Lung (tissue), 12 donors: ENCODE measurements around the gene TFDP2. TPM values are rescaled to one million over a fixed set of nuclear protein-coding genes. Genes with fewer than 3 reads are reported as not detected.

Source experiments
- ATAC-seq: fragments of 200-7000 bp; cut with Tn5 transposase; one replicate; pipeline ENCODE4 v1.9.1; 2020; ENCODE audit warnings: moderate number of reproducible peaks; ENCODE audit not compliant: insufficient read depth, low FRiP score
- DNase-seq, 3 donors: peaks; one replicate each; pipeline ENCODE4 v3.0.0-alpha.2; 2013 to 2017
- H3K27ac ChIP-seq, 2 donors: one replicate each; pipeline ENCODE4 v1.5.1; 2013; ENCODE audit warnings: mild to moderate bottlenecking in 2 of 2, moderate library complexity in 2 of 2, control low read depth in 1 of 2, inconsistent platforms in 1 of 2, low read depth in 1 of 2, low read length in 1 of 2
- H3K27me3 ChIP-seq, 3 donors: one replicate each; pipeline ENCODE4 v1.5.1; 2013; ENCODE audit warnings: low read length in 2 of 3; ENCODE audit not compliant: control insufficient read depth in 3 of 3, insufficient read depth in 3 of 3
- H3K36me3 ChIP-seq, 4 donors: one replicate each; pipeline ENCODE4 v1.5.1; 2013; ENCODE audit warnings: low read length in 4 of 4, mild to moderate bottlenecking in 1 of 4, moderate library complexity in 1 of 4; ENCODE audit not compliant: control insufficient read depth in 4 of 4, insufficient read depth in 4 of 4
- H3K4me1 ChIP-seq, 5 donors: one replicate each; pipeline ENCODE4 v1.5.1; 2013; ENCODE audit warnings: low read length in 5 of 5, mild to moderate bottlenecking in 2 of 5, moderate library complexity in 1 of 5; ENCODE audit not compliant: control insufficient read depth in 5 of 5, insufficient read depth in 5 of 5
- H3K4me3 ChIP-seq: one replicate; pipeline ENCODE4 v1.5.1; 2013; ENCODE audit warnings: mild to moderate bottlenecking, control low read depth, moderate library complexity
- H3K9ac ChIP-seq, 2 donors: one replicate each; pipeline ENCODE4 v1.5.1; 2013; ENCODE audit warnings: low read length in 2 of 2, control low read depth in 1 of 2; ENCODE audit not compliant: insufficient read depth in 1 of 2
- H3K9me3 ChIP-seq, 4 donors: one replicate each; pipeline ENCODE4 v1.5.1; 2013; ENCODE audit warnings: low read length in 3 of 4, mild to moderate bottlenecking in 1 of 4, moderate library complexity in 1 of 4; ENCODE audit not compliant: control insufficient read depth in 4 of 4, insufficient read depth in 3 of 4
- CTCF ChIP-seq: IDR thresholded peaks from 2 replicates; pipeline ENCODE4 v1.5.1; 2012; ENCODE audit warnings: mild to moderate bottlenecking; ENCODE audit errors: control extremely low read depth, extremely low read depth
- WGBS, 2 donors: extraction: QIAGEN DNeasy Blood & Tissue Kit; methylation state at CpG; one replicate each; pipeline ENCODE4 v1.1.7; 2013; 5-methylcytosine and 5-hydroxymethylcytosine counted together
- polyA plus RNA-seq, 2 donors: library from polyadenylated mRNA; stranded (reverse); fragments of 200-250 nt; gene quantifications; one replicate each; pipeline ENCODE4 v1.2.1, GENCODE V29; 2013
- total RNA-seq, 2 donors: library from RNA; depleted of rRNA in 1 of 2; stranded (reverse); fragments of >200 nt in 1 of 2; gene quantifications; one replicate each; pipeline ENCODE4 v1.2.1, GENCODE V29; 2014 to 2021
- donor health status: control.
- donor health status: control.
- donor health status: Bipolar disorder and iron deficiency.
- donor health status: healthy.
- donor health status: DM: yes; HTN: yes; CAD: no.

Gene TFDP2
- total and polyA plus RNA-seq, 4 donors = 8.4 to 94.0 (median 17.0) TPM

GRCh38 chr3:142027300-142027699 lies 122.0 kb downstream of the TFDP2 start:
- H3K9ac ChIP-seq = peak overlapping the region; percentile 59 to 73
- no peak for TF ChIP-seq CTCF
- H3K36me3 ChIP-seq = peaks cover 0 to 5% (median 0%) of the 10 kb centered on the region in 4 donors
- DNase-seq (peak in 2 of 3 donors; percentile 55 to 65), ATAC-seq (no peak)
- H3K4me3 ChIP-seq = no peak overlapping the region
- whole genome bisulfite sequencing, 2 donors = 1 to 7% methylated on average over 3 of the region's 3 CpGs
- H3K27ac ChIP-seq = no peak overlapping the region
- peaks cover 0 to 7% (median 0%) of the 10 kb centered on the region in 5 donors for H3K4me1 ChIP-seq
- H3K9me3 ChIP-seq = no peaks in the 10 kb centered on the region
- no peaks in the 10 kb centered on the region for H3K27me3 ChIP-seq

GRCh38 chr3:142026333-142026732 lies 123.0 kb downstream of the TFDP2 start:
- DNase-seq = no peak
- H3K9ac ChIP-seq = no peak overlapping the region

GRCh38 chr3:142022381-142022780 lies 127.0 kb downstream of the TFDP2 start:
- WGBS, 2 donors = 48 to 60% methylated on average over 1 of the region's 1 CpG
- peak; percentile 40 for ATAC-seq
- Histone ChIP-seq H3K36me3 (peaks cover 0 to 10% (median 0%) of the 10 kb centered on the region in 4 donors), H3K4me1 (peaks cover 0 to 7% (median 0%) of the 10 kb centered on the region in 5 donors), H3K27ac (no peak overlapping the region), H3K4me3 (no peak overlapping the region), H3K27me3 (no peaks in the 10 kb centered on the region), H3K9ac (no peak overlapping the region), H3K9me3 (no peaks in the 10 kb centered on the region)
- DNase-seq = peak in 1 of 3 donors; percentile 20
- TF ChIP-seq CTCF = no peak

More at GRCh38 chr3:142026333-142026732, 123.0 kb downstream of the TFDP2 start:
- 74 to 82% methylated on average over 2 of the region's 2 CpGs for WGBS, 2 donors
- Histone ChIP-seq H3K27me3 (no peaks in the 10 kb centered on the region), H3K4me1 (peaks cover 0 to 7% (median 0%) of the 10 kb centered on the region in 5 donors), H3K36me3 (peaks cover 0 to 5% (median 0%) of the 10 kb centered on the region in 4 donors), H3K4me3 (no peak overlapping the region), H3K27ac (no peak overlapping the region), H3K9me3 (no peaks in the 10 kb centered on the region)
- ATAC-seq = no peak
- TF ChIP-seq CTCF = no peak

- H3K9ac ChIP-seq = no peak overlapping the region
- DNase-seq (no peak), ATAC-seq (no peak)
- H3K27ac ChIP-seq = no peak overlapping the region
- no peaks in the 10 kb centered on the region for H3K9me3 ChIP-seq
- peaks cover 0 to 10% (median 0%) of the 10 kb centered on the region in 4 donors for H3K36me3 ChIP-seq
- no peaks in the 10 kb centered on the region for H3K27me3 ChIP-seq
- peaks cover 0 to 4% (median 0%) of the 10 kb centered on the region in 5 donors for H3K4me1 ChIP-seq
- 49 to 72% methylated on average over 2 of the region's 2 CpGs for WGBS, 2 donors
- no peak overlapping the region for H3K4me3 ChIP-seq
- no peak for TF ChIP-seq CTCF
These were observed 128.2 kb downstream of the TFDP2 start for GRCh38 chr3:142021127-142021526.
